GM12864 (cell line): ENCODE data around the gene FBXL16.
A peak's percentile ranks its signal among the peaks of the same experiment; 100 is the strongest.

Experiments
- DNase-seq: peaks from one replicate; pipeline ENCODE4 v3.0.0-alpha.2; 2011; ENCODE audit warnings: low read depth
- H3K4me3 ChIP-seq: 2 replicates; pipeline ENCODE4 v1.5.1; 2011; ENCODE audit warnings: mild to moderate bottlenecking, low read depth, low read length, control low read depth
- TF ChIP-seq, protein P1 (sequence below): IDR thresholded peaks from 2 replicates; pipeline ENCODE4 v1.5.1; 2011; ENCODE audit warnings: low read depth, mild to moderate bottlenecking, moderate library complexity, low read length, control low read depth, inconsistent platforms; ENCODE audit errors: missing control alignments

Gene FBXL16

DNA sequence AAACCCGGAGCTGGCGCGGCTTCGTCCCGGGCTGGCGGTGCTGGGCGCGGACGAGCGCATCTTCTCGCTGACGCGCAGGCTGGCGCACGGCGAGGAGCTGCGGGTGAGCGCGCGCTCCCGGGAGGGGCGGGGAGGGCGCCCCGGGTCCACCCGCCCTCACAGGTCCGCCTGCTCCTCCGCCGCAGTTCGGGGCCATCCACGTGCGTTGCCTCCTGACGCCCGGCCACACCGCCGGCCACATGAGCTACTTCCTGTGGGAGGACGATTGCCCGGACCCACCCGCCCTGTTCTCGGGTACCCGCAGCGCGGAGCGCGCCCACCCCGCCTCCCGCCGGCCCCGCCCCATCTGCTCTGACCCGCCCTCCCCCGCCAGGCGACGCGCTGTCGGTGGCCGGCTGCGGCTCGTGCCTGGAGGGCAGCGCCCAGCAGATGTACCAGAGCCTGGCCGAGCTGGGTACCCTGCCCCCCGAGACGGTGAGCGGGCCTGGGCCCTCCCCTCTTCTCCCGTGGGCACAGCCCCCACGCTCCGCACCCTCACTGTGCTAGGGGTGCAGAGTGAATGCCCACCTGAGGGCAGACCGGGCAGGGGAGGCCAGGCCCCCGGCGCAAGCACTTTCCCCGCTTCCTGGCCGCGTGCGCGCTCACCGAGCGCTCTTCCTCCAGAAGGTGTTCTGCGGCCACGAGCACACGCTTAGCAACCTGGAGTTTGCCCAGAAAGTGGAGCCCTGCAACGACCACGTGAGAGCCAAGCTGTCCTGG lies 22.7 kb upstream of the FBXL16 start:
- H3K4me3 ChIP-seq = peak overlapping the region; percentile 85
- no peak for DNase-seq
- TF ChIP-seq, protein P1, sequence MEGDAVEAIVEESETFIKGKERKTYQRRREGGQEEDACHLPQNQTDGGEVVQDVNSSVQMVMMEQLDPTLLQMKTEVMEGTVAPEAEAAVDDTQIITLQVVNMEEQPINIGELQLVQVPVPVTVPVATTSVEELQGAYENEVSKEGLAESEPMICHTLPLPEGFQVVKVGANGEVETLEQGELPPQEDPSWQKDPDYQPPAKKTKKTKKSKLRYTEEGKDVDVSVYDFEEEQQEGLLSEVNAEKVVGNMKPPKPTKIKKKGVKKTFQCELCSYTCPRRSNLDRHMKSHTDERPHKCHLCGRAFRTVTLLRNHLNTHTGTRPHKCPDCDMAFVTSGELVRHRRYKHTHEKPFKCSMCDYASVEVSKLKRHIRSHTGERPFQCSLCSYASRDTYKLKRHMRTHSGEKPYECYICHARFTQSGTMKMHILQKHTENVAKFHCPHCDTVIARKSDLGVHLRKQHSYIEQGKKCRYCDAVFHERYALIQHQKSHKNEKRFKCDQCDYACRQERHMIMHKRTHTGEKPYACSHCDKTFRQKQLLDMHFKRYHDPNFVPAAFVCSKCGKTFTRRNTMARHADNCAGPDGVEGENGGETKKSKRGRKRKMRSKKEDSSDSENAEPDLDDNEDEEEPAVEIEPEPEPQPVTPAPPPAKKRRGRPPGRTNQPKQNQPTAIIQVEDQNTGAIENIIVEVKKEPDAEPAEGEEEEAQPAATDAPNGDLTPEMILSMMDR = no peak

DNA sequence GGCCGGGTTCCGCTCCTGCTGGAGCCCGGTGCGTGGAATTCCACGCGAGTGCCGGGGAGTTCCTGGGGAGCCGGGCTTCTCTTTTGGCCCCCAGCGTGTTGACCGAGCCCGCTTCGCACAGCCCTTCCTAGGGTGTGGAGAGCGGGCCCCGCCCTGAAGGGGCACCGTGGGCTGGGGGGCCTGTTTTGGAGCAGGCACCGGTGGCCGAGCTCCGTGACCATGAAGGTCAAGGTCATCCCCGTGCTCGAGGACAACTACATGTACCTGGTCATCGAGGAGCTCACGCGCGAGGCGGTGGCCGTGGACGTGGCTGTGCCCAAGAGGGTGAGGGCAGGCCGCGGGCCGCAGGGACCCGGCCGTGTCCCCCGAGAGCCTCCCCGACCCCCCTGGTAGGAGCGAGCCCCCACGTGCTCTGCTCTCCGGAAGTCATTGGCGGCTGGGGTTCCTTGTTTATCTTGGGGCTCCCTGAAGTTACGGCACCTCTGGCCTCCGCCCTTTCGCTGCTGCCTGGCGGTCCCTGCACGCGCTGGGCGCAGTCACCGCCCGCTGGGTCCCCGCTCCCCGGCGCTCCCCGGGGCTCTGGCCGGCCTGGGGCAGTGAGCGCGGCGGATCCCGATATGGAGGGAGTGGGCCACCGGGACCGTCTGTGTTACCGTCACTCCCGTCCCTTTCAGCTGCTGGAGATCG lies 21.8 kb upstream of the FBXL16 start:
- TF ChIP-seq, protein P1 = no peak
- peak overlapping the region; percentile 85 for H3K4me3 ChIP-seq
- no peak for DNase-seq

DNA sequence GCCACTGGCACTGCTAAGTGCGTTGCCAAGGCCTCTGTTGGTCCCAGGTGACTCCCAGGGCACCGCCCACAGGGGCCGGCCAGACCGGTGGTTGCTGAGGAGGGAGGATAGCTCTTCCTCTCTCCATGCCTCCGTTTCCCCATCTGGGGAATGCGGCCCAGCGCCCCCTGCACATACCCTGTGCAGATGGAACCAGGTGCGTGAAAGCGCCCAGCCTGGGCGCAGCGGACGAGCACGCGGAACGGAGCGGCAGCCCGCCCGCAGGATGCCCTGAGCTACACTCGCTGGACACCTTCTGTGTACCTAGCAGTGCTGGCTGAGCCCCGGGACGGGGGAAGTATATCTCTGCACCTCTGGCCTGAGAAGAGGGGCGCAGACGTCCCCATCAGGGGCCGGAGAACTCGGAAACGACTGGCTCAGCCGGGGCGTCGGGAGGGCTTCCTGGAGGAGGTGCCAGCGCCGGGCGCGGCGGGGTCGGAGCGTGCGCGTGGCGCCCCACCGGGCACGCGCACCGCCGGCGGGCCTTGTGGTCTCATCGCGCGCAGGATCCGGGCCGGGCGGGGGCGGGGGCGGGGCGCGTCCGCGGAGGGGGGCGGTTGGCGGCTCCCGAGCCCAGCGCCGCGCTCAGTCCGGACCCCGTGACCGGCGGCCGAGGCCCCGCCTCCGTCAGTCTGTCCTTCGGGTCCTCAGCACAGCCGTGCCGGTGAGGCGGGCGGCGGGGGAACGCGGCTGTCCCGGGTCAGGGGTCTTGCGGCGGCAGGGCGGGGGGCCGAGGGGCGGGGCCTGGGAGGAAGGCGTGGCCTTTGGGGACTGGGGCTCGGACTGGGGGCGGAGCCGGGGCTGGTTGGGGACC lies 21.1 kb upstream of the FBXL16 start, which contains the start of the genes CCDC78 and HAGHL:
TSS of gene CCDC78 (minus strand) at position 6 of the 853 bp plus-strand sequence. CDS start 76 bp downstream, outside the sequence.
TSS of gene HAGHL (plus strand) at position 669 of the 853 bp plus-strand sequence. CDS start 404 bp downstream, outside the sequence.
- DNase-seq = no peak
- H3K4me3 ChIP-seq = peak within 1 kb of the TSS; percentile 85
- TF ChIP-seq, protein P1 = no peak

DNA sequence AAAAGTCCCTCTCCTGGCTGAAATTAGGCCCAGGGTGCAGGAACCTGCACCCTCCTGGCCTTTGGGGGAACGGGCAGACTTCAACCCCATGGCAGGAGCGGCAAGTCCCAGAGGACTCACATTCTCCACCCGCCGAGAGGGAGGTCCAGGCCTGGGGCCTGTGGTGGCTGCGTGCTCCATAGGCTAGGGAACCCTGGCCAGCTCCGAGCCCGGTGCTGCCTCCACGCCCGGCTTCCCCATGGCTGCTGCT lies 20.5 kb upstream of the FBXL16 start:
- TF ChIP-seq, protein P1 = no peak
- no peak overlapping the region; the same call in none of the 2 replicates for H3K4me3 ChIP-seq
- no peak for DNase-seq

DNA sequence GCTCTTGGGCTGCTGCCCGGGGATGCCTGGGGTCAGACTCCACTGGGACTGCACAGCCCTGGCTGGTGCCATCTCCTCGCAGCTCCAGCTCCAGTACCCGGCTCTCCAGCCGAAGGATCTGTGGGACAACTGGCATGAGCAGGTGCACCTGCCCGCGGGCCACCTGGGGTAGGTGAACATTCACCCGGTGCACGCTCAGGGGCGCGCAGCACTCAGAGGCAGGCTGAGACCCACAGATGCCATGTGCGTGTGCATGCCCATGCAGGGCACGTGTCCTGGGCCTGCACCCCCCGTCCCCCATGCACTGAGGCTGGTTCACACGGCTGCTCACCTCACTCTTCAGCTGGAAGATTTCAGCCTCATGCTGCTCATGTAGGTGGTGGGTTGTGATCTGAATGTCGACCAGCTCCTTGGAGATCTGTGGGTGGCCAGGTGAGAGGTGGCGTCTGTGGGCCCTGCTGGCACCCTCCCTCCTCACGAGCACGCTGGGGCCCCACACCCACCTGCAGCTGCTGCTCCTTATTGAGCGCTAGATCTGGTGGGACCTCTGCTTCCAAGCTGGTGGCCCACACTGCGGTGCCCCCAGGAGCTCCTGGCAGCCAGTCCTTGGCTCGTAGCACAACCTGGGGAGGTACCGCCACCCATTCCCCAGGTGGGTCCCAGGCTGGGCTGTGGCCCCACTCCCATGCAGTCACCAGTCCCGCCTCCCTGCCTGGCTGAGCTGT lies 20.0 kb upstream of the FBXL16 start:
- no peak overlapping the region for H3K4me3 ChIP-seq
- TF ChIP-seq, protein P1 = no peak
- DNase-seq = no peak

DNA sequence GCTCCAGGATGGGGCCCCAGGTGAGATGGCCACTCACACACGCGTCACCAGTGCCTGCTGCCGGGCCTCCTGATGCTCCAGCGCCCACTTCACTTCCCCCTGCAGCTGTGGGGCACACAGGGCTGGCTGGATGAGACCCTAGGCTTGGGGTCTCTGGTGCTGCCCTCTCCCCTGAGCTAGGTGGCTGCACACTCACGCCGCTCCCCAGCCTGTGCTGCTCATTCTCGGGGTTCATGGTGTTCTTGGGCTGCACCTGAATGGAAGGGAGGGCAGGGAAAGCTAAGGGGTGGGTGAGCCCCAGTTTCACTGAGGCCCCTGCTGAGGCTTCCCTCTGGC lies 19.4 kb upstream of the FBXL16 start:
- DNase-seq = no peak
- TF ChIP-seq, protein P1 = no peak
- H3K4me3 ChIP-seq = no peak overlapping the region
